H1 (cell line): Measurements from ENCODE around the gene KRCC1. TPM values are rescaled to one million over a fixed set of nuclear protein-coding genes. Genes with fewer than 3 reads are reported as not detected.
A peak's percentile ranks its signal among the peaks of the same experiment; 100 is the strongest.

Experiments
- CHD2 ChIP-seq: IDR thresholded peaks from 2 replicates; pipeline ENCODE4 v1.6.1; 2012; ENCODE audit warnings: low read length, improper control_type of control experiment
- EP300 ChIP-seq, 2 experiments: IDR thresholded peaks; 1 replicate in 1 of 2; 2 replicates in 1 of 2; pipeline ENCODE4 v1.6.1; 2011 to 2012; ENCODE audit warnings: low read depth in 2 of 2, low read length in 2 of 2, mild to moderate bottlenecking in 2 of 2, borderline replicate concordance in 1 of 2, inconsistent platforms in 1 of 2, moderate library complexity in 1 of 2
- EZH2 ChIP-seq: fragments of 200-600 bp; sonication (generic); IDR thresholded peaks from 2 replicates; pipeline ENCODE4 v1.7.1; 2012; ENCODE audit warnings: low read depth, mild to moderate bottlenecking, moderate library complexity, low read length, inconsistent platforms; ENCODE audit not compliant: severe bottlenecking
- JUND ChIP-seq: IDR thresholded peaks from 2 replicates; pipeline ENCODE4 v1.6.1; 2011; ENCODE audit warnings: mild to moderate bottlenecking, improper control_type of control experiment, low read length
- SAP30 ChIP-seq: fragments of 300-600 bp; sonication (generic); IDR thresholded peaks from 2 replicates; pipeline ENCODE4 v1.7.1; 2012; ENCODE audit warnings: low read length, moderate library complexity, mild to moderate bottlenecking, inconsistent platforms; ENCODE audit not compliant: insufficient read depth, insufficient replicate concordance
- SP1 ChIP-seq: IDR thresholded peaks from 2 replicates; pipeline ENCODE4 v1.6.1; 2011; ENCODE audit warnings: low read depth, low read length
- TAF1 ChIP-seq: IDR thresholded peaks from 2 replicates; pipeline ENCODE4 v1.6.1; 2011; ENCODE audit warnings: mild to moderate bottlenecking, low read depth, low read length
- TBP ChIP-seq: IDR thresholded peaks from 2 replicates; pipeline ENCODE4 v1.6.1; 2011; ENCODE audit warnings: low read depth, low read length, improper control_type of control experiment
- polyA plus RNA-seq, 7 experiments: library from polyadenylated mRNA; depleted of rRNA in 3 of 7; stranded (reverse) in 5 of 7; unstranded in 2 of 7; fragments of >200 nt in 5 of 7; fragments of 200-250 nt in 2 of 7; gene quantifications; 1 replicate in 5 of 7; 2 replicates in 1 of 7; 4 replicates in 1 of 7; pipeline versions ENCODE4 v1.2.1 to v1.2.3, GENCODE V29; 2011 to 2013; ENCODE audit warnings: missing spikeins in 2 of 7, mixed read lengths in 2 of 7
- total RNA-seq: library from RNA; stranded (reverse); fragmentation: NEBNext Ultra II Directional; extraction: Animal tissue kit (Norgen Biotek cat#: 25700); gene quantifications from 2 replicates; pipeline ENCODE4 v1.2.1, GENCODE V29; 2021
- TF ChIP-seq, protein P1 (sequence below): fragments of 300-600 bp; sonication (generic); IDR thresholded peaks from 2 replicates; pipeline ENCODE4 v1.7.1; 2012; ENCODE audit warnings: low read length, moderate library complexity, mild to moderate bottlenecking, inconsistent platforms; ENCODE audit not compliant: insufficient replicate concordance

The KRCC1 gene
- total and polyA plus RNA-seq, 2 of the 8 experiments (the other 6 are each of a cell fraction or from before 2014, with no cell fraction given), result 5.1 to 8.5 TPM

DNA sequence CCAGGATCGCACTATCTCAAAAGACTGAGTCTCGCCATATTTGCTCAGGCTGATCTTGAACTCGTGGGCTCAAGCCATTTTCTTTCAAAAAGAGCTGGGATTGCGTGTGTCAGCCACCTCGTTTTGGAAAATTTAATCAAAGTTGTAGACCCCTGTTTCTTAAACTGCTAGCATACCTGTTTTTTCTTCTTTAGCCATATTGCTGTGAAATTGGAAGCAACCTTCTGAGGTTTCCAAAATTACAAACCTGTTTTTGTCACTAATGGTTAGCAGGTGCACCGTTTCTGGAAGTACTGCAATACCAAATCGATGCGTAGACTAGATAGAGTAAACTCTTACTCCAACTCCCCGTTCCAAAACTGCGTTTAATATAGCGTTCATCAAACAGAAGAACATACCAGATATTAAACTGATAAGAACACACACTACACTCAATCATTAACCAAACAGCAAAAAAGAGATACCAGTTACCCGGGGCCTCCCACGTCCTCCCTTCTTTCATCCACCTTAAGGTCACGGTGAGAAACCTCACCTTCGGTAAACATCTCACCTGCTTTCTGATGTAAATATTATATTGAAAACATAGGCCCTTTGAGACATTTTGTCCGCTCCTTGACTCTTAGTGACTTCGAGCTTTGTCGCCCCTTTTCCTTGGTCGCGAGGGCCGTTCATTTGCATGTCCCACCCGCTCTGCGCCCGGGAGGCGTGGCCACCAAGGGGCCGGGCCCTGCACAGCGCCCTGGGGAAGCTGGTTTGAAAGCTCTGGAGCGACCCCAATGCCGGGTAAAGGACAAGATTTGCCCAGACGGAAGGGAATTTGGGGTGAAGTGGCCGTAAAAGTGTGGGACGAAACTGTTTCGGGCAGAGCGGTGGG is 39.3 kb downstream of the KRCC1 start, which contains the start of gene RNU2-63P (continued):
- TF ChIP-seq, protein P1, sequence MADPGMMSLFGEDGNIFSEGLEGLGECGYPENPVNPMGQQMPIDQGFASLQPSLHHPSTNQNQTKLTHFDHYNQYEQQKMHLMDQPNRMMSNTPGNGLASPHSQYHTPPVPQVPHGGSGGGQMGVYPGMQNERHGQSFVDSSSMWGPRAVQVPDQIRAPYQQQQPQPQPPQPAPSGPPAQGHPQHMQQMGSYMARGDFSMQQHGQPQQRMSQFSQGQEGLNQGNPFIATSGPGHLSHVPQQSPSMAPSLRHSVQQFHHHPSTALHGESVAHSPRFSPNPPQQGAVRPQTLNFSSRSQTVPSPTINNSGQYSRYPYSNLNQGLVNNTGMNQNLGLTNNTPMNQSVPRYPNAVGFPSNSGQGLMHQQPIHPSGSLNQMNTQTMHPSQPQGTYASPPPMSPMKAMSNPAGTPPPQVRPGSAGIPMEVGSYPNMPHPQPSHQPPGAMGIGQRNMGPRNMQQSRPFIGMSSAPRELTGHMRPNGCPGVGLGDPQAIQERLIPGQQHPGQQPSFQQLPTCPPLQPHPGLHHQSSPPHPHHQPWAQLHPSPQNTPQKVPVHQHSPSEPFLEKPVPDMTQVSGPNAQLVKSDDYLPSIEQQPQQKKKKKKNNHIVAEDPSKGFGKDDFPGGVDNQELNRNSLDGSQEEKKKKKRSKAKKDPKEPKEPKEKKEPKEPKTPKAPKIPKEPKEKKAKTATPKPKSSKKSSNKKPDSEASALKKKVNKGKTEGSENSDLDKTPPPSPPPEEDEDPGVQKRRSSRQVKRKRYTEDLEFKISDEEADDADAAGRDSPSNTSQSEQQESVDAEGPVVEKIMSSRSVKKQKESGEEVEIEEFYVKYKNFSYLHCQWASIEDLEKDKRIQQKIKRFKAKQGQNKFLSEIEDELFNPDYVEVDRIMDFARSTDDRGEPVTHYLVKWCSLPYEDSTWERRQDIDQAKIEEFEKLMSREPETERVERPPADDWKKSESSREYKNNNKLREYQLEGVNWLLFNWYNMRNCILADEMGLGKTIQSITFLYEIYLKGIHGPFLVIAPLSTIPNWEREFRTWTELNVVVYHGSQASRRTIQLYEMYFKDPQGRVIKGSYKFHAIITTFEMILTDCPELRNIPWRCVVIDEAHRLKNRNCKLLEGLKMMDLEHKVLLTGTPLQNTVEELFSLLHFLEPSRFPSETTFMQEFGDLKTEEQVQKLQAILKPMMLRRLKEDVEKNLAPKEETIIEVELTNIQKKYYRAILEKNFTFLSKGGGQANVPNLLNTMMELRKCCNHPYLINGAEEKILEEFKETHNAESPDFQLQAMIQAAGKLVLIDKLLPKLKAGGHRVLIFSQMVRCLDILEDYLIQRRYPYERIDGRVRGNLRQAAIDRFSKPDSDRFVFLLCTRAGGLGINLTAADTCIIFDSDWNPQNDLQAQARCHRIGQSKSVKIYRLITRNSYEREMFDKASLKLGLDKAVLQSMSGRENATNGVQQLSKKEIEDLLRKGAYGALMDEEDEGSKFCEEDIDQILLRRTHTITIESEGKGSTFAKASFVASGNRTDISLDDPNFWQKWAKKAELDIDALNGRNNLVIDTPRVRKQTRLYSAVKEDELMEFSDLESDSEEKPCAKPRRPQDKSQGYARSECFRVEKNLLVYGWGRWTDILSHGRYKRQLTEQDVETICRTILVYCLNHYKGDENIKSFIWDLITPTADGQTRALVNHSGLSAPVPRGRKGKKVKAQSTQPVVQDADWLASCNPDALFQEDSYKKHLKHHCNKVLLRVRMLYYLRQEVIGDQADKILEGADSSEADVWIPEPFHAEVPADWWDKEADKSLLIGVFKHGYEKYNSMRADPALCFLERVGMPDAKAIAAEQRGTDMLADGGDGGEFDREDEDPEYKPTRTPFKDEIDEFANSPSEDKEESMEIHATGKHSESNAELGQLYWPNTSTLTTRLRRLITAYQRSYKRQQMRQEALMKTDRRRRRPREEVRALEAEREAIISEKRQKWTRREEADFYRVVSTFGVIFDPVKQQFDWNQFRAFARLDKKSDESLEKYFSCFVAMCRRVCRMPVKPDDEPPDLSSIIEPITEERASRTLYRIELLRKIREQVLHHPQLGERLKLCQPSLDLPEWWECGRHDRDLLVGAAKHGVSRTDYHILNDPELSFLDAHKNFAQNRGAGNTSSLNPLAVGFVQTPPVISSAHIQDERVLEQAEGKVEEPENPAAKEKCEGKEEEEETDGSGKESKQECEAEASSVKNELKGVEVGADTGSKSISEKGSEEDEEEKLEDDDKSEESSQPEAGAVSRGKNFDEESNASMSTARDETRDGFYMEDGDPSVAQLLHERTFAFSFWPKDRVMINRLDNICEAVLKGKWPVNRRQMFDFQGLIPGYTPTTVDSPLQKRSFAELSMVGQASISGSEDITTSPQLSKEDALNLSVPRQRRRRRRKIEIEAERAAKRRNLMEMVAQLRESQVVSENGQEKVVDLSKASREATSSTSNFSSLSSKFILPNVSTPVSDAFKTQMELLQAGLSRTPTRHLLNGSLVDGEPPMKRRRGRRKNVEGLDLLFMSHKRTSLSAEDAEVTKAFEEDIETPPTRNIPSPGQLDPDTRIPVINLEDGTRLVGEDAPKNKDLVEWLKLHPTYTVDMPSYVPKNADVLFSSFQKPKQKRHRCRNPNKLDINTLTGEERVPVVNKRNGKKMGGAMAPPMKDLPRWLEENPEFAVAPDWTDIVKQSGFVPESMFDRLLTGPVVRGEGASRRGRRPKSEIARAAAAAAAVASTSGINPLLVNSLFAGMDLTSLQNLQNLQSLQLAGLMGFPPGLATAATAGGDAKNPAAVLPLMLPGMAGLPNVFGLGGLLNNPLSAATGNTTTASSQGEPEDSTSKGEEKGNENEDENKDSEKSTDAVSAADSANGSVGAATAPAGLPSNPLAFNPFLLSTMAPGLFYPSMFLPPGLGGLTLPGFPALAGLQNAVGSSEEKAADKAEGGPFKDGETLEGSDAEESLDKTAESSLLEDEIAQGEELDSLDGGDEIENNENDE, result peak; percentile 88
- TF ChIP-seq EP300 (IDR thresholded peaks at IDR 0.05; ENCODE audit: borderline replicate concordance in 1 of 2, low read depth in 2 of 2, low read length in 2 of 2) (no peak; a peak in 1 of 3 replicates), SP1 (peak; percentile 94), EZH2 (no peak), JUND (peak; percentile 82), SAP30 (no peak), CHD2 (peak; percentile 10; the same call in 1 of the 2 replicates), TAF1 (peak; percentile 6; the same call in 1 of the 2 replicates), TBP (peak; percentile 98)
